Activated CD4-positive, alpha-beta T cell treated with anti-CD3 and anti-CD28 coated beads for 4 hours (primary cell): ENCODE results near the gene THBS4.
A peak's percentile ranks its signal among the peaks of the same experiment; 100 is the strongest.

Experiments
- DNase-seq, 2 donors: peaks; one replicate each; pipeline ENCODE4 v3.0.0-alpha.2; 2020

The THBS4 gene

GRCh38 chr5:80034962-80035821 is at the start of gene THBS4:
THBS4 (plus strand) TSS chr5:80035348; CDS start chr5:80035538, 190 bp downstream.
- DNase-seq: no peak

- DNase-seq: no peak
Observed at GRCh38 chr5:79986260-79986659, 48.9 kb upstream of the THBS4 start.

DNA sequence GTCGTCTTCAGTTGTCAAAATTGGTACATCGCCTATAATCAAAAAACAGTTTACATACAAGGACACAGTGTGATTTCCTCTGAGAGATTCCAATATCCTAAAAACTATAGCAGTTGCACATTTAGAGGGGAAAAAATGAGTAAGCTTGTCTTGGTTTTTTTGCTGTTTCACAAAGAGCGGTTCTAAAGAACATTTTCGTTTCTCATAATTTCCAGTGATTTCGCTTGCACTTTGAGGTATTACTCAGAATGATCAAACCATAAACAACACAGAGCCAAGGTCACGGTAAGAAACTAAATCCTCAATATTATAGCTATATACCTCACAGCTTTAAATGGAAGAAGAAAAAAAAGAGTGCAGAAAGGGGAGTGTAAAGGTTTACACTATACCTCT is 44.9 kb upstream of the THBS4 start:
- DNase-seq: peak in 1 of 2 donors; percentile 4

- DNase-seq: peak; percentile 88 to 89
Observed at GRCh38 chr5:79990598-79991507, 44.3 kb upstream of the THBS4 start, which contains the start of gene MTX3. MTX3 (minus strand) TSS chr5:79991262; CDS start chr5:79991238, 24 bp downstream.

DNA sequence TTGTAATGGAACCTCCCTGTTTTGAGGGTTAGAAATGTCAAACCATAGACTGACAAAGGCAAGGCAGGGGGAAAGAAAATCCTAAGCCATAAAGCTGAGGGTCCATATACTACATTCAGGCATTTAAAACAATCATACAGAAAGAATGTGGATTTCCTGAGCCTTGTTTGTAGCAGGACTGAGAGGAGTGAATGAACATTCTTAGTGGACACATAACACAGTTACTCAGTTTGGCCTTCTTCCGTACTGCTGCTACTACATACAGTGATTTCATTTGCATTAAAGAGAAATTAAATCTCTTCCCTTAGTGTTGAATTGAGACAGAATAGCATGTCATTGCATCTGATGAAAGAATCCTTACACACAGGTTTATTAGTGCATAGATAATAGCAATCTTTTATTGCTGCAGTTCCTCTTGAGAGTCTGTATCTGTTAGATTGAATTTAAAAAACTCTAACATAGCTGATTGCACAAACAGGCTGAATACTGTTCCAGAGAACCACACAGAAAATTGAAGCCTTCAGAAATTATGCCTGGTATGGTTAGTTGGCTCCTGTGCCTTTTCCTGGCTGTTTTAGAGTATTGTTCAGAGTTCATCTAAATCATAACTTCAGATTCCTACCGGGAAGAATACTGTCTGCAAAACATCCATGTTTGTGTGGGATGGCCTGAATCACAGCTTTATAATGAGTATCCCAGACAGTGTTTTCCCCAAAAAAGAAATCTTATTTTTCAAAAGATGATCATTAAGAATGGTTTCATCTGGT is 42.1 kb upstream of the THBS4 start:
- DNase-seq: no peak

GRCh38 chr5:79999722-80000121 is 35.4 kb upstream of the THBS4 start:
- no peak for DNase-seq

DNA sequence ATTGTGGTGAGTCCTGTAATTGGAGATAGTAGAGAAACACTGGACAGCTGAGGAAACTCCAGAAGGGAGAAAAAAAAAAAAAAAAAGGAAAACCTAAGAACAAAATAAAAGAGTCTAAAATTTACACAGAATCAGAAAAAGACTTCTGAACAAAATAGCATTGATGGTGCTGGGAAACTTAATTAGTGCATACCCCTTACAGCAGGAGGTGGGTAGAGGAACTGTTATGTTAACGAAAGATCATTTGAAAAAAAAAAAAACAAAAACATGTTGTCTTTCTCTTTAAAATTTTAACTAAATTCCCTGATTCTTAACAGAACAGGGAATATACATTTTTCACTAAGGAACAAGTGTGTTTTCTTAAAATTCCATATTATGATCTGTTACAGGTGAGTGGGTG is 32.5 kb upstream of the THBS4 start:
- no peak for DNase-seq

GRCh38 chr5:80008995-80009765 is 26.0 kb upstream of the THBS4 start:
- no peak for DNase-seq

DNA sequence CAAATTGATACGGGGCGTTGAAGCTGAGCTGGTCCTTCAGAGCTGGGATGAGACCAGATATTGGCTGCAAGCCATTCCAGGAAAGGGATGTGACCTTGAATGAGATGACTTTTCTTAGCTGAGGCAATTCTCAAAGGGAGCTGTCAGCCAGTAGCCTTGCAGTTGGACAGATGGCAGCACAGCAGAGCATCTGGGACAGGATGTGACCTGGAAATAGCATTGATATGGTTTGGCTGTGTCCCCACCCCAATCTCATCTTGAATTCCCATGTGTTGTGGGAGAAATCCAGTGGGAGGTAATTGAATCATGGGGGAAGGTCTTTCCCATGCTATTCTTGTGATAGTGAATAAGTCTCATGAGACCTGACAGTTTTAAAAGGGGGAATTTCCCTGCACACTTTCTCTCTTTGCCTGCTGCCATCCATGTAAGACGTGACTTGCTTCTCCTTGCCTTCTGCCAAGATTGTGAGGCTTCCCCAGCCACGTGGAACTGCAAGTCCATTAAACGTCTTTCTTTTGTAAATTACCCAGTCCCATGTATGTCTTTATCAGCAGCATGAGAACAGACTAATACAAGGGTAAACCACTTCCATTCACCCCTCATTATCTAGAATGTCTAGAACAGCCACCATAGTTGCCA is 24.3 kb upstream of the THBS4 start:
- DNase-seq: no peak

DNA sequence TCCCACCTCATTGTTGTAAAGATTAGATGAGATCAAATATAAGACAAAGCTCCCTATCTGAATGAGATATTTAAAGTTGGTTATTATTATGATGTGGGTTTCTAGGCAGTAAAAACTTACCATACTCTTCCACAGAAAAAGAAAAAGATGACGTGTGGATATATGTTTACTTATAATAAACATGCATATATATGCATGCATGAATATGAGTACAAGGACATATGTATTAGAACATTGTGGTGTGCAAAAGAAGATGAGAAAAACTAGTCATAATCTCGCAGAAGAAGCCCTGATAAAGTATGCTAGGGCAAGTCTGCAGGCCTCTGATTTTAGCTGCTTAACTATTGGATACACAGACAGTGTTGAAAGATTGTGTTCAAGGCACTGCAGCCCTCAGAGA is 10.1 kb upstream of the THBS4 start:
- DNase-seq: no peak

- no peak for DNase-seq
Observed at GRCh38 chr5:80026841-80027240, 8.3 kb upstream of the THBS4 start.

DNA sequence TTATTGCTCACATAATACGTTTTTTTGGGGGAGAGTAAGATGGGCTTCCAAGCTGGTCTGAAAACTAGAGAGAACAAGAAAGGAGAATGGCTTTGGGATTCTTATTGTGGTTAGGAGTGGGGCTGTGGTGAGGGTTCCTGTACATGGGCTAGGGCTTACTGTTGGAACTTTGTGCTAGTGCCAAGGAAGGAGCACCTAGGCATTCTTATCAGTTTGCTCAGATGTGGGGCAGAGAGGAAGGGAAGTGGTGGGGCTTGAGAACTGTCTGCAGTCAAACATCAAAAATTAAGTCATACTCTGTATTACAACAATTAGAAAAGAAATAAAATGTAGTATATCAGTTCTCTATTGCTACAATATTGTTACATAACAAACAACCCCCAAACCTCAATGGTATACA is 4.0 kb upstream of the THBS4 start:
- no peak for DNase-seq

GRCh38 chr5:80033513-80033912 is 1.6 kb upstream of the THBS4 start:
- no peak for DNase-seq

GRCh38 chr5:80034559-80034958 is 589 bp upstream of the THBS4 start:
- DNase-seq: no peak

GRCh38 chr5:80035839-80036238 is 691 bp downstream of the THBS4 start:
- no peak for DNase-seq

DNA sequence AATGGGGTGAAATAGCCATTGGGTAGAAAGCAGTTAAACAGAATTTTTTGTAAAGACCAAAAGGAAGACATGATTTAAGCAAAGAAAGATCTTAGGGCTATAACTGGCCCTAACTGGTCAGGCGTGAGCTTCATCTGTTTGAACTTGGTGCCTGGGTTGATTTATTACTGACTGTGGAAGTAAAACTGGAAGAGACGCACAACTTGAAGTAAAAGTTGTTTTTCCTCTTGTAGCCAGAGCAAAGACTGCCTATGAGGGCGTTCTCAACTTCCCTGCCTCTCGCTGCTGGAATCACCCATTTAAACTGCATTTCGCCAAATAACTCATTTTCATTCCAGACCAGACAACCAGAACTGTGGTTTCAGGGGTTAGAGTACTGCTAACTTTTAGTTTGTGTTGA is 1.5 kb downstream of the THBS4 start:
- DNase-seq: no peak

GRCh38 chr5:80037366-80037765 is 2.2 kb downstream of the THBS4 start:
- DNase-seq: no peak

- DNase-seq: no peak
Observed at GRCh38 chr5:80039650-80040049, 4.5 kb downstream of the THBS4 start.

DNA sequence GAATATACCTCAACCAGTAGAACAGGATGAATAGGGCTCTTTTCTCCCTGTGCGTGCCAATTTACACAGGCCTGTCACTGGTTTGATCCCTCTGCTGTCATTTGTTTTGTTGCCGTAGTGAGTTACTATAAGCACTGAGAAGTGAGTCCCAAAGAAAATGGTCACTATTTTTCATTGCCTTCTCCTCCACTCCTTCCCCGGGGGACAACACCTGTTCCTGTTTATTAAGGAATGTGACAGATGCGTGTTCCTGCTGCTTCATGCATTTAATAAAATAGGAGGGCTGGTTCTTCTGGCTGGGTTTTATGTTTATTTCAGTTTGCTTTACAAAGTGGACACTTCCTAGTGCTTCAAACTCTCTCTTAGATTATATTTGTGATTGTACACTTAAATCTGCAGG is 6.4 kb downstream of the THBS4 start:
- no peak for DNase-seq

- no peak for DNase-seq
Observed at GRCh38 chr5:80042330-80042729, 7.2 kb downstream of the THBS4 start.

DNA sequence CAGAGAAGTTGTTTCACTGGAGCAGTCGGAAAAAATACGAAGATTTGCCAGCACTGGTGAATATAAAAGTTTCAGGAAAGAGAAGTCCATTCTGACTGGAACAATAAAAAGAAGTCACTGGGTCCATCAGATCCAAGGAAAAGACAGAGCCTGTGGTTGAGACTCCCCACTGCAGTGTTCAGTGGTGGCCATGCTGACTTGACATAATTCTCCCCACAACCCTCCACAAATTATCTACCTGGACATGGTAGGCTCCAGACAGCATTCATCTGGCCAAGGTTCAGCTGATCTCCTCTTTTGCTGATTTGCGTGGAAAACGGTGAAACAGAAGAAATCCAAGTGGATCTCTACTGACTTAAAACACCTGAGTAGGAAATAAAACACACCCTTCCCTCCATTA is 8.0 kb downstream of the THBS4 start:
- DNase-seq: no peak
